Upper lobe of left lung (tissue), 6 donors: ENCODE results near the gene ACOXL. TPM values are rescaled to one million over a fixed set of nuclear protein-coding genes. Genes with fewer than 3 reads are reported as not detected.

ENCODE experiments used
- ATAC-seq, 2 donors: fragments of 200-7000 bp; cut with Tn5 transposase; one replicate each; pipeline ENCODE4 v1.9.1; 2022; ENCODE audit warnings: mild to moderate bottlenecking in 2 of 2, moderate library complexity in 2 of 2; ENCODE audit not compliant: low FRiP score in 2 of 2
- DNase-seq, 2 donors: peaks; one replicate each; pipeline ENCODE4 v3.0.0-alpha.2; 2019 to 2020
- H3K27ac ChIP-seq, 4 donors: fragments of 200-600 bp; sonication (generic); one replicate each; pipeline ENCODE4 v1.5.1; 2016 to 2019
- H3K27me3 ChIP-seq, 4 donors: fragments of 200-600 bp; sonication (generic); one replicate each; pipeline ENCODE4 v1.5.1; 2017 to 2019
- H3K36me3 ChIP-seq, 4 donors: fragments of 200-600 bp; sonication (generic); one replicate each; pipeline ENCODE4 v1.5.1; 2016 to 2019
- H3K4me1 ChIP-seq, 4 donors: fragments of 200-600 bp; sonication (generic); one replicate each; pipeline ENCODE4 v1.5.1; 2018 to 2019
- H3K4me3 ChIP-seq, 4 donors: fragments of 200-600 bp; sonication (generic); one replicate each; pipeline ENCODE4 v1.5.1; 2017 to 2019; ENCODE audit warnings: mild to moderate bottlenecking in 2 of 4, moderate library complexity in 1 of 4
- H3K9me3 ChIP-seq, 4 donors: fragments of 200-600 bp; sonication (generic); one replicate each; pipeline ENCODE4 v1.5.1; 2018 to 2019
- EP300 ChIP-seq, 4 donors: sonication (generic); formaldehyde crosslinking; IDR thresholded peaks; one replicate each; pipeline ENCODE4 v1.5.1; 2017; ENCODE audit warnings: antibody characterized with exemption in 4 of 4, control low read depth in 2 of 4
- POLR2A ChIP-seq, 4 donors: fragments of 450-650 bp; IDR thresholded peaks; one replicate each; pipeline ENCODE4 v1.5.1; 2016 to 2017; ENCODE audit warnings: antibody characterized with exemption in 4 of 4, mild to moderate bottlenecking in 2 of 4
- POLR2AphosphoS5 ChIP-seq, 2 donors: sonication (generic); formaldehyde crosslinking; IDR thresholded peaks; one replicate each; pipeline ENCODE4 v1.5.1; 2017; ENCODE audit warnings: antibody characterized with exemption in 2 of 2
- WGBS, 2 donors: methylation state at CpG; one replicate each; pipeline ENCODE4 v1.1.5; 2017 to 2018; 5-methylcytosine and 5-hydroxymethylcytosine counted together
- total RNA-seq, 6 donors: library from RNA; depleted of rRNA in 4 of 6; stranded (reverse); fragments of >200 nt in 4 of 6; gene quantifications; one replicate each; pipeline versions ENCODE4 v1.1.0 to v1.2.1, GENCODE V29; 2016 to 2021
- TF ChIP-seq, protein P1 (sequence below), 6 experiments: fragments of 450-650 bp in 4 of 6; fragments of 200-600 bp in 2 of 6; sonication (generic) in 2 of 6; IDR thresholded peaks; one replicate each; pipeline ENCODE4 v1.5.1; 2016 to 2019; ENCODE audit warnings: antibody characterized with exemption in 6 of 6
- donor health status: DM: no; HTN: no; CAD: no; lungs with moderate emphysema.
- donor health status: DM: no; HTN: yes; CAD: no; lungs with severe emphysema.

Gene ACOXL
- total RNA-seq, 6 donors from 2014 or later, result 30.2 to 128 (median 38.0) TPM

- 100% methylated on average over 2 of the region's 2 CpGs for WGBS, 2 donors
- Histone ChIP-seq H3K27ac (no peak overlapping the region), H3K36me3 (no peaks in the 10 kb centered on the region), H3K9me3 (no peaks in the 10 kb centered on the region), H3K4me1 (no peaks in the 10 kb centered on the region), H3K4me3 (no peak overlapping the region), H3K27me3 (no peaks in the 10 kb centered on the region)
- TF ChIP-seq, protein P1, sequence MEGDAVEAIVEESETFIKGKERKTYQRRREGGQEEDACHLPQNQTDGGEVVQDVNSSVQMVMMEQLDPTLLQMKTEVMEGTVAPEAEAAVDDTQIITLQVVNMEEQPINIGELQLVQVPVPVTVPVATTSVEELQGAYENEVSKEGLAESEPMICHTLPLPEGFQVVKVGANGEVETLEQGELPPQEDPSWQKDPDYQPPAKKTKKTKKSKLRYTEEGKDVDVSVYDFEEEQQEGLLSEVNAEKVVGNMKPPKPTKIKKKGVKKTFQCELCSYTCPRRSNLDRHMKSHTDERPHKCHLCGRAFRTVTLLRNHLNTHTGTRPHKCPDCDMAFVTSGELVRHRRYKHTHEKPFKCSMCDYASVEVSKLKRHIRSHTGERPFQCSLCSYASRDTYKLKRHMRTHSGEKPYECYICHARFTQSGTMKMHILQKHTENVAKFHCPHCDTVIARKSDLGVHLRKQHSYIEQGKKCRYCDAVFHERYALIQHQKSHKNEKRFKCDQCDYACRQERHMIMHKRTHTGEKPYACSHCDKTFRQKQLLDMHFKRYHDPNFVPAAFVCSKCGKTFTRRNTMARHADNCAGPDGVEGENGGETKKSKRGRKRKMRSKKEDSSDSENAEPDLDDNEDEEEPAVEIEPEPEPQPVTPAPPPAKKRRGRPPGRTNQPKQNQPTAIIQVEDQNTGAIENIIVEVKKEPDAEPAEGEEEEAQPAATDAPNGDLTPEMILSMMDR (IDR thresholded peaks at IDR 0.05), result no peak
- TF ChIP-seq EP300 (IDR thresholded peaks at IDR 0.05), result no peak
- TF ChIP-seq POLR2AphosphoS5 (IDR thresholded peaks at IDR 0.05), result no peak
- TF ChIP-seq POLR2A (IDR thresholded peaks at IDR 0.05), result no peak
- no peak for DNase-seq
- no peak for ATAC-seq
Measured at GRCh38 chr2:110785439-110785838, 53.1 kb downstream of the ACOXL start.

DNA sequence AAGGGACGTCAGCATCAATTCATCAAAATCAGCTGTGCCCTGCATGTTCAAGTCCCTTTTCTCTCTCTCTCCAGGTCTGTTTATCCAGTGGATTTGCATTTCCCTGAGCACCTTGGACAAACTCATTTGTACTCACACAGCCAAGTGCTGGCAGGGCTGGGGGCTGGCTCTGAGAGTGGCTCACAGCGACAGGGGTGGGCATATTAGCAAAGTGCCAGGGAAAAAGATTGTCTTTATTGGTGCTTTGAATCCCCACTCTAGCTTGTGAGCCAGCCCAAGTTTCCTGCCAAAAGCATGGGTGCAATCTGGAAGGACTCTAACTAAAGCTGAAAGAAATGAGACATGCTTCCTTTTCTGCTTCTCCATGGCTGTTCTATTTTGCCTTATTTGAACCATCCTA lies 56.6 kb downstream of the ACOXL start:
- ATAC-seq (no peak), DNase-seq (no peak)
- no peak overlapping the region for H3K27ac ChIP-seq
- no peak overlapping the region for H3K4me3 ChIP-seq
- TF ChIP-seq EP300 (IDR thresholded peaks at IDR 0.05) (no peak), POLR2AphosphoS5 (IDR thresholded peaks at IDR 0.05) (no peak), POLR2A (IDR thresholded peaks at IDR 0.05) (no peak)
- TF ChIP-seq, protein P1 (IDR thresholded peaks at IDR 0.05), result no peak
- no peaks in the 10 kb centered on the region for H3K36me3 ChIP-seq
- 62 to 70% methylated on average over 2 of the region's 2 CpGs for WGBS, 2 donors
- H3K4me1 ChIP-seq, result no peaks in the 10 kb centered on the region
- no peaks in the 10 kb centered on the region for H3K9me3 ChIP-seq
- no peaks in the 10 kb centered on the region for H3K27me3 ChIP-seq

- Histone ChIP-seq H3K27ac (no peak overlapping the region), H3K4me3 (no peak overlapping the region), H3K36me3 (no peaks in the 10 kb centered on the region), H3K9me3 (no peaks in the 10 kb centered on the region), H3K27me3 (no peaks in the 10 kb centered on the region), H3K4me1 (no peaks in the 10 kb centered on the region)
- no peak for ATAC-seq
- TF ChIP-seq EP300 (IDR thresholded peaks at IDR 0.05) (no peak), POLR2AphosphoS5 (IDR thresholded peaks at IDR 0.05) (no peak), POLR2A (IDR thresholded peaks at IDR 0.05) (no peak)
- TF ChIP-seq, protein P1 (IDR thresholded peaks at IDR 0.05), result no peak
- no peak for DNase-seq
- WGBS, 2 donors, result 63 to 98% methylated on average over 4 of the region's 4 CpGs
Measured at GRCh38 chr2:110789706-110790105, 57.3 kb downstream of the ACOXL start.

DNA sequence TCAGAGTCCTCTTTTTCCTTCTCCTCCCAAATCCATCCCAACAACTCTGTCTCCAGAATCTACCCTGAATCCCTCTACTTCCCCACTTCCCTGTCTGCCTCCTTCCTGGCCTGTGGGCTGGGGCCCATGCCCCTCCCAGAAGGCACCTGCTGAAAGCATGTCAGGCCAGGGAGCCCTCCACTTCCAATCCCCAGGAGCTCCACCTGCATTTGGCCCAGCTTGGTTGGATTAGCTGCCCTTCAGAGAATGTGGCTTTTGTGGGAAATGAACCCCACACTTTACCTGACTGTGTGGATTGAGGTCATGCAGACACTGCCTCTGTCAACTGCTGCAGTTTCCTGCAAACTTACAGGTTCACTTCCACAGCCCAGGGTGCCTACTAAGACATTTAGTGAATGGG lies 58.5 kb downstream of the ACOXL start:
- no peaks in the 10 kb centered on the region for H3K27me3 ChIP-seq
- DNase-seq, result no peak
- H3K9me3 ChIP-seq, result no peaks in the 10 kb centered on the region
- H3K36me3 ChIP-seq, result no peaks in the 10 kb centered on the region
- no peak overlapping the region for H3K27ac ChIP-seq
- no peak for ATAC-seq
- no peak overlapping the region for H3K4me3 ChIP-seq
- H3K4me1 ChIP-seq, result no peaks in the 10 kb centered on the region
- TF ChIP-seq EP300 (IDR thresholded peaks at IDR 0.05) (no peak), POLR2A (IDR thresholded peaks at IDR 0.05) (no peak), POLR2AphosphoS5 (IDR thresholded peaks at IDR 0.05) (no peak)
- TF ChIP-seq, protein P1 (IDR thresholded peaks at IDR 0.05), result no peak

- Histone ChIP-seq H3K36me3 (no peaks in the 10 kb centered on the region), H3K4me3 (no peak overlapping the region), H3K4me1 (no peaks in the 10 kb centered on the region), H3K27me3 (no peaks in the 10 kb centered on the region), H3K9me3 (no peaks in the 10 kb centered on the region), H3K27ac (no peak overlapping the region)
- 74 to 79% methylated on average over 4 of the region's 4 CpGs for WGBS, 2 donors
- DNase-seq (no peak), ATAC-seq (peak in 1 of 2 donors; percentile 37)
- TF ChIP-seq EP300 (IDR thresholded peaks at IDR 0.05), result no peak
Measured at GRCh38 chr2:110791435-110791834, 59.1 kb downstream of the ACOXL start.
